H9 (cell line): ENCODE data around the gene JMJD7. TPM values are rescaled to one million over a fixed set of nuclear protein-coding genes. Genes with fewer than 3 reads are reported as not detected.

Source experiments
- DNase-seq: peaks from one replicate; pipeline ENCODE4 v3.0.0-alpha.2; 2017
- H2AFZ ChIP-seq: one replicate; pipeline ENCODE4 v1.6.1; 2013; ENCODE audit warnings: mild to moderate bottlenecking, low read length, control low read depth, moderate library complexity
- H2AK5ac ChIP-seq: 2 replicates; pipeline ENCODE4 v1.6.1; 2013; ENCODE audit warnings: low read length, control low read depth, mixed read lengths; ENCODE audit not compliant: insufficient read length
- H2BK120ac ChIP-seq: one replicate; pipeline ENCODE4 v1.6.1; 2013; ENCODE audit warnings: low read depth, mild to moderate bottlenecking, low read length, control low read depth, inconsistent platforms; ENCODE audit not compliant: poor library complexity, severe bottlenecking
- H2BK12ac ChIP-seq: 2 replicates; pipeline ENCODE4 v1.6.1; 2013; ENCODE audit warnings: low read length, control low read depth, mixed read lengths, low read depth; ENCODE audit not compliant: insufficient read length
- H2BK15ac ChIP-seq: 2 replicates; pipeline ENCODE4 v1.6.1; 2013; ENCODE audit warnings: low read depth, low read length, control low read depth
- H2BK20ac ChIP-seq: one replicate; pipeline ENCODE4 v1.6.1; 2013; ENCODE audit warnings: low read depth, mild to moderate bottlenecking, low read length, control low read depth, inconsistent platforms; ENCODE audit not compliant: poor library complexity, severe bottlenecking
- H2BK5ac ChIP-seq: 2 replicates; pipeline ENCODE4 v1.6.1; 2013; ENCODE audit warnings: low read length, control low read depth, mixed read lengths; ENCODE audit not compliant: insufficient read length
- H3K14ac ChIP-seq: 2 replicates; pipeline ENCODE4 v1.6.1; 2013; ENCODE audit warnings: low read length, control low read depth; ENCODE audit not compliant: insufficient read depth
- H3K18ac ChIP-seq: 2 replicates; pipeline ENCODE4 v1.6.1; 2013; ENCODE audit warnings: low read depth, mild to moderate bottlenecking, mixed read lengths, low read length, control low read depth; ENCODE audit not compliant: insufficient read length
- H3K23ac ChIP-seq: 2 replicates; pipeline ENCODE4 v1.6.1; 2013; ENCODE audit warnings: low read length, control low read depth, mixed read lengths, low read depth; ENCODE audit not compliant: insufficient read length
- H3K23me2 ChIP-seq: 2 replicates; pipeline ENCODE4 v1.6.1; 2013; ENCODE audit warnings: low read depth, mild to moderate bottlenecking, mixed read lengths, low read length, control low read depth; ENCODE audit not compliant: insufficient read length, poor library complexity, severe bottlenecking
- H3K27ac ChIP-seq: 2 replicates; pipeline ENCODE4 v1.5.1; 2013; ENCODE audit warnings: low read length, control low read depth, mixed read lengths, low read depth; ENCODE audit not compliant: insufficient read length
- H3K27me3 ChIP-seq: 2 replicates; pipeline ENCODE4 v1.6.1; 2013; ENCODE audit warnings: low read length, control low read depth, inconsistent platforms; ENCODE audit not compliant: insufficient read depth
- H3K4ac ChIP-seq: 2 replicates; pipeline ENCODE4 v1.6.1; 2013; ENCODE audit warnings: low read depth, mild to moderate bottlenecking, control low read depth, inconsistent platforms, low read length, moderate library complexity
- H3K4me1 ChIP-seq: 2 replicates; pipeline ENCODE4 v1.6.1; 2013; ENCODE audit warnings: low read length, control low read depth, inconsistent platforms; ENCODE audit not compliant: insufficient read depth
- H3K4me2 ChIP-seq: 2 replicates; pipeline ENCODE4 v1.6.1; 2013; ENCODE audit warnings: low read length, control low read depth, mixed read lengths; ENCODE audit not compliant: insufficient read length, insufficient read depth
- H3K56ac ChIP-seq: 2 replicates; pipeline ENCODE4 v1.6.1; 2013; ENCODE audit warnings: low read depth, mild to moderate bottlenecking, mixed read lengths, low read length, control low read depth; ENCODE audit not compliant: insufficient read length
- H3K79me1 ChIP-seq: 2 replicates; pipeline ENCODE4 v1.6.1; 2013; ENCODE audit warnings: low read depth, mild to moderate bottlenecking, moderate library complexity, low read length, control low read depth, inconsistent platforms; ENCODE audit not compliant: insufficient read depth, poor library complexity, severe bottlenecking
- H3K79me2 ChIP-seq: 2 replicates; pipeline ENCODE4 v1.6.1; 2013; ENCODE audit warnings: low read length, control low read depth, inconsistent platforms; ENCODE audit not compliant: insufficient read depth
- H3K9ac ChIP-seq: 2 replicates; pipeline ENCODE4 v1.6.1; 2013; ENCODE audit warnings: low read length, control low read depth, mixed read lengths; ENCODE audit not compliant: insufficient read length; ENCODE audit errors: extremely low read depth
- H3K9me3 ChIP-seq: one replicate; pipeline ENCODE4 v1.6.1; 2013; ENCODE audit warnings: low read depth, low read length, inconsistent platforms; ENCODE audit not compliant: control insufficient read depth
- H3T11ph ChIP-seq: one replicate; pipeline ENCODE4 v1.6.1; 2013; ENCODE audit warnings: mild to moderate bottlenecking, low read length, control low read depth, inconsistent platforms
- H4K20me1 ChIP-seq: one replicate; pipeline ENCODE4 v1.6.1; 2013; ENCODE audit not compliant: control insufficient read depth, insufficient read length, insufficient read depth
- H4K5ac ChIP-seq: 2 replicates; pipeline ENCODE4 v1.6.1; 2013; ENCODE audit warnings: low read depth, mild to moderate bottlenecking, mixed read lengths, low read length, control low read depth; ENCODE audit not compliant: insufficient read length
- H4K8ac ChIP-seq: replicated peaks from 2 replicates; pipeline ENCODE4 v1.6.1; 2013; ENCODE audit warnings: low read length, control low read depth, mixed read lengths, low read depth; ENCODE audit not compliant: insufficient read length
- H4K91ac ChIP-seq: 2 replicates; pipeline ENCODE4 v1.6.1; 2013; ENCODE audit warnings: low read depth, mild to moderate bottlenecking, moderate library complexity, mixed read lengths, low read length, control low read depth; ENCODE audit not compliant: insufficient read length
- H3K27ac Mint-ChIP-seq, 3 experiments: 2 replicates in 2 of 3; 3 replicates in 1 of 3; pipeline ENCODE4 v1.8.0; 2020 to 2021; ENCODE audit warnings: mixed read lengths in 3 of 3, mild to moderate bottlenecking in 1 of 3, moderate library complexity in 1 of 3
- H3K27me3 Mint-ChIP-seq: 2 replicates; pipeline ENCODE4 v1.8.0; 2021; ENCODE audit warnings: low read depth, mild to moderate bottlenecking, moderate library complexity, mixed read lengths
- H3K36me3 Mint-ChIP-seq, 3 experiments: 2 replicates in 2 of 3; 3 replicates in 1 of 3; pipeline ENCODE4 v1.8.0; 2020 to 2021; ENCODE audit warnings: low read depth in 3 of 3, mixed read lengths in 3 of 3; ENCODE audit not compliant: insufficient read depth in 1 of 3
- H3K4me1 Mint-ChIP-seq, 2 experiments: 2 replicates each; pipeline ENCODE4 v1.8.0; 2020; ENCODE audit warnings: mixed read lengths in 2 of 2
- H3K4me3 Mint-ChIP-seq, 2 experiments: 2 replicates in 1 of 2; 3 replicates in 1 of 2; pipeline ENCODE4 v1.8.0; 2020 to 2021; ENCODE audit warnings: mild to moderate bottlenecking in 2 of 2, mixed read lengths in 2 of 2, moderate library complexity in 1 of 2
- H3K9me3 Mint-ChIP-seq, 2 experiments: 2 replicates in 1 of 2; 3 replicates in 1 of 2; pipeline ENCODE4 v1.8.0; 2020; ENCODE audit warnings: mild to moderate bottlenecking in 2 of 2, mixed read lengths in 2 of 2, moderate library complexity in 1 of 2
- CTCF ChIP-seq: fragments of 200-600 bp; sonication (generic); conservative IDR thresholded peaks from 3 replicates; pipeline ENCODE4 v1.8.0; 2021; ENCODE audit warnings: antibody characterized with exemption, mild to moderate bottlenecking
- WGBS: extraction: QIAGEN DNeasy Blood & Tissue Kit; methylation state at CpG from one replicate; pipeline ENCODE4 v1.1.7; 2013; ENCODE audit warnings: missing lambda C conversion rate, low lambda C conversion rate, mixed read lengths; ENCODE audit not compliant: insufficient read length; ENCODE audit errors: extremely low coverage; 5-methylcytosine and 5-hydroxymethylcytosine counted together
- total RNA-seq: library from RNA; stranded (reverse); gene quantifications from 2 replicates; pipeline ENCODE4 v1.2.1, GENCODE V29; 2021

The JMJD7 gene
- total RNA-seq, 1 experiment from 2014 or later: 13.3 TPM

GRCh38 chr15:41886741-41887140 lies 58.8 kb downstream of the JMJD7 start:
- Mint-ChIP-seq H3K36me3 (no peaks in the 10 kb centered on the region; a peak in 1 of 7 replicates), H3K27ac (no peak overlapping the region), H3K27me3 (peaks cover 26% of the 10 kb centered on the region), H3K4me3 (no peak overlapping the region), H3K9me3 (no peaks in the 10 kb centered on the region), H3K4me1 (peaks cover 14 to 18% of the 10 kb centered on the region in 2 experiments)
- no CpG with 5 or more reads among the region's 7 CpGs for WGBS
- no peak overlapping the region for H3K27ac ChIP-seq
- H2AK5ac ChIP-seq: no peak overlapping the region
- no peak overlapping the region for H2BK120ac ChIP-seq
- H3K23me2 ChIP-seq: peaks cover 3% of the 10 kb centered on the region
- H3K4me2 ChIP-seq: no peak overlapping the region
- H3K79me1 ChIP-seq: no peaks in the 10 kb centered on the region
- no peak overlapping the region for H3K9ac ChIP-seq
- no peak overlapping the region for H2BK5ac ChIP-seq
- no peak overlapping the region for H4K8ac ChIP-seq
- no peaks in the 10 kb centered on the region; the same call in 1 of the 2 replicates for H3K27me3 ChIP-seq
- no peaks in the 10 kb centered on the region for H3K4me1 ChIP-seq
- H2BK20ac ChIP-seq: no peak overlapping the region
- no peak overlapping the region for H3K18ac ChIP-seq
- H4K5ac ChIP-seq: no peak overlapping the region
- H3K14ac ChIP-seq: no peak overlapping the region
- no peak for DNase-seq
- H3K9me3 ChIP-seq: no peaks in the 10 kb centered on the region
- H3K56ac ChIP-seq: no peak overlapping the region
- no peak overlapping the region for H3T11ph ChIP-seq
- H4K20me1 ChIP-seq: no peaks in the 10 kb centered on the region
- no peak overlapping the region for H2BK12ac ChIP-seq
- H3K23ac ChIP-seq: no peak overlapping the region
- no peak for TF ChIP-seq CTCF
- no peak overlapping the region for H2AFZ ChIP-seq
- no peak overlapping the region for H2BK15ac ChIP-seq
- H4K91ac ChIP-seq: no peak overlapping the region
- no peaks in the 10 kb centered on the region for H3K79me2 ChIP-seq
- H3K4ac ChIP-seq: no peak overlapping the region
